Duodenal mucosa (tissue), 2 donors: ENCODE results near the gene FIZ1.
"Not testable (repeated sequence)": the region's sequence is repeated elsewhere in the genome, so short reads cannot be mapped to it uniquely, and the experiment has no call there.

Source experiments
- H3K27ac ChIP-seq: one replicate; pipeline ENCODE4 v1.7.0; 2013; ENCODE audit warnings: low read depth, low read length
- H3K27me3 ChIP-seq, 2 donors: one replicate each; pipeline ENCODE4 v1.7.0; 2013; ENCODE audit warnings: low read length in 2 of 2, control low read depth in 1 of 2; ENCODE audit not compliant: insufficient read depth in 2 of 2, control insufficient read depth in 1 of 2
- H3K36me3 ChIP-seq, 2 donors: one replicate each; pipeline ENCODE4 v1.7.0; 2013; ENCODE audit warnings: low read length in 2 of 2, control low read depth in 1 of 2; ENCODE audit not compliant: insufficient read depth in 2 of 2, control insufficient read depth in 1 of 2
- H3K4me1 ChIP-seq, 2 donors: one replicate each; pipeline ENCODE4 v1.7.0; 2013; ENCODE audit warnings: low read length in 2 of 2, control low read depth in 1 of 2; ENCODE audit not compliant: insufficient read depth in 2 of 2, control insufficient read depth in 1 of 2
- H3K4me3 ChIP-seq, 2 donors: one replicate each; pipeline ENCODE4 v1.7.0; 2013; ENCODE audit warnings: low read length in 2 of 2, low read depth in 1 of 2
- H3K9ac ChIP-seq, 2 donors: one replicate each; pipeline ENCODE4 v1.7.0; 2013; ENCODE audit warnings: low read length in 2 of 2, low read depth in 1 of 2
- H3K9me3 ChIP-seq, 2 donors: one replicate each; pipeline ENCODE4 v1.7.0; 2013; ENCODE audit warnings: low read length in 2 of 2, control low read depth in 1 of 2; ENCODE audit not compliant: control insufficient read depth in 1 of 2

The FIZ1 gene

GRCh38 chr19:55578031-55578760 is 21.1 kb downstream of the FIZ1 start:
- Histone ChIP-seq H3K9ac (no peak overlapping the region), H3K36me3 (no peaks in the 10 kb centered on the region), H3K4me3 (no peak overlapping the region), H3K27me3 (no peaks in the 10 kb centered on the region), H3K27ac (no peak overlapping the region), H3K4me1 (peaks cover 16 to 18% of the 10 kb centered on the region in 2 donors), H3K9me3 (no peaks in the 10 kb centered on the region)

- Histone ChIP-seq H3K27me3 (no peaks in the 10 kb centered on the region), H3K9me3 (no peaks in the 10 kb centered on the region), H3K4me3 (no peak overlapping the region), H3K9ac (no peak overlapping the region), H3K27ac (no peak overlapping the region), H3K4me1 (peaks cover 12 to 15% of the 10 kb centered on the region in 2 donors), H3K36me3 (no peaks in the 10 kb centered on the region)
Measured at GRCh38 chr19:55576746-55577145, 22.6 kb downstream of the FIZ1 start.

GRCh38 chr19:55573929-55574328 is 25.4 kb downstream of the FIZ1 start:
- not testable (repeated sequence) for H3K27me3 ChIP-seq, H3K27ac ChIP-seq, H3K9me3 ChIP-seq, H3K9ac ChIP-seq, H3K4me3 ChIP-seq, H3K36me3 ChIP-seq, H3K4me1 ChIP-seq

GRCh38 chr19:55569477-55569876 is 29.8 kb downstream of the FIZ1 start:
- H3K4me1 ChIP-seq, H3K9ac ChIP-seq, H3K27me3 ChIP-seq, H3K4me3 ChIP-seq, H3K27ac ChIP-seq, H3K9me3 ChIP-seq, H3K36me3 ChIP-seq: not testable (repeated sequence)

- H3K4me1 ChIP-seq: peaks cover 0 to 4% of the 10 kb centered on the region in 2 donors
- peaks cover 0 to 9% of the 10 kb centered on the region in 2 donors for H3K27me3 ChIP-seq
- H3K9ac ChIP-seq: no peak overlapping the region
- no peaks in the 10 kb centered on the region for H3K36me3 ChIP-seq
- H3K9me3 ChIP-seq: no peaks in the 10 kb centered on the region
- H3K27ac ChIP-seq: no peak overlapping the region
- no peak overlapping the region for H3K4me3 ChIP-seq
Measured at GRCh38 chr19:55567708-55568328, 31.5 kb downstream of the FIZ1 start.

- Histone ChIP-seq H3K4me1 (peaks cover 0 to 4% of the 10 kb centered on the region in 2 donors), H3K27me3 (peaks cover 0 to 9% of the 10 kb centered on the region in 2 donors), H3K36me3 (no peaks in the 10 kb centered on the region), H3K9ac (no peak overlapping the region), H3K4me3 (no peak overlapping the region), H3K9me3 (no peaks in the 10 kb centered on the region), H3K27ac (no peak overlapping the region)
Measured at GRCh38 chr19:55566823-55567222, 32.5 kb downstream of the FIZ1 start.

GRCh38 chr19:55563261-55563690 is 36.0 kb downstream of the FIZ1 start:
- Histone ChIP-seq H3K36me3 (no peaks in the 10 kb centered on the region), H3K4me1 (peaks cover 0 to 4% of the 10 kb centered on the region in 2 donors), H3K27ac (no peak overlapping the region), H3K4me3 (no peak overlapping the region), H3K9ac (no peak overlapping the region), H3K9me3 (peaks cover 0 to 4% of the 10 kb centered on the region in 2 donors), H3K27me3 (peaks cover 0 to 9% of the 10 kb centered on the region in 2 donors)

- H3K27me3 ChIP-seq: no peaks in the 10 kb centered on the region
- no peak overlapping the region for H3K4me3 ChIP-seq
- H3K9me3 ChIP-seq: peaks cover 0 to 4% of the 10 kb centered on the region in 2 donors
- no peak overlapping the region for H3K27ac ChIP-seq
- no peaks in the 10 kb centered on the region for H3K36me3 ChIP-seq
- H3K4me1 ChIP-seq: peaks cover 0 to 5% of the 10 kb centered on the region in 2 donors
- H3K9ac ChIP-seq: no peak overlapping the region
Measured at GRCh38 chr19:55559684-55560083, 39.6 kb downstream of the FIZ1 start.

GRCh38 chr19:55554741-55555152 is 44.6 kb downstream of the FIZ1 start:
- Histone ChIP-seq H3K36me3 (no peaks in the 10 kb centered on the region), H3K9ac (no peak overlapping the region), H3K4me3 (no peak overlapping the region), H3K27me3 (no peaks in the 10 kb centered on the region), H3K4me1 (peaks cover 4 to 9% of the 10 kb centered on the region in 2 donors), H3K27ac (no peak overlapping the region), H3K9me3 (no peaks in the 10 kb centered on the region)

- H3K4me1 ChIP-seq: peaks cover 8 to 9% of the 10 kb centered on the region in 2 donors
- H3K9ac ChIP-seq: no peak overlapping the region
- H3K27me3 ChIP-seq: no peaks in the 10 kb centered on the region
Measured at GRCh38 chr19:55554302-55554701, 45.0 kb downstream of the FIZ1 start.

More at GRCh38 chr19:55554302-55554701, 45.0 kb downstream of the FIZ1 start:
- Histone ChIP-seq H3K4me3 (no peak overlapping the region), H3K36me3 (no peaks in the 10 kb centered on the region), H3K27ac (no peak overlapping the region), H3K9me3 (no peaks in the 10 kb centered on the region)
